ENCODE data around the gene BICRA. TPM values are rescaled to one million over a fixed set of nuclear protein-coding genes. Genes with fewer than 3 reads are reported as not detected.
A peak's percentile ranks its signal among the peaks of the same experiment; 100 is the strongest.

BICRA gene
- polyA plus RNA-seq, 1 donor = 10.2 TPM

- DNase-seq (ENCODE audit: low read depth) = no peak
Observed at GRCh38 chr19:47693903-47694302, 85.0 kb downstream of the BICRA start.

- DNase-seq (ENCODE audit: low read depth) = no peak
Observed at GRCh38 chr19:47694466-47695273, 85.7 kb downstream of the BICRA start.

- no peak for DNase-seq (ENCODE audit: low read depth)
Observed at GRCh38 chr19:47695533-47696262, 86.8 kb downstream of the BICRA start.

GRCh38 chr19:47696635-47697034 lies 87.7 kb downstream of the BICRA start:
- no peak for DNase-seq (ENCODE audit: low read depth)

GRCh38 chr19:47697863-47698609 lies 89.1 kb downstream of the BICRA start:
- peak; percentile 49 for DNase-seq (ENCODE audit: low read depth)

GRCh38 chr19:47698631-47699359 lies 89.9 kb downstream of the BICRA start:
- no peak for DNase-seq (ENCODE audit: low read depth)

- no peak for DNase-seq (ENCODE audit: low read depth)
Observed at GRCh38 chr19:47699360-47699917, 90.5 kb downstream of the BICRA start.

GRCh38 chr19:47700934-47701716 lies 92.2 kb downstream of the BICRA start:
- no peak for DNase-seq (ENCODE audit: low read depth)

GRCh38 chr19:47701717-47702552 lies 93.0 kb downstream of the BICRA start:
- DNase-seq (ENCODE audit: low read depth) = no peak

- DNase-seq (ENCODE audit: low read depth) = no peak
Observed at GRCh38 chr19:47702671-47703070, 93.7 kb downstream of the BICRA start.

- no peak for DNase-seq (ENCODE audit: low read depth)
Observed at GRCh38 chr19:47703301-47703700, 94.4 kb downstream of the BICRA start.

- no peak for DNase-seq (ENCODE audit: low read depth)
Observed at GRCh38 chr19:47704024-47704423, 95.1 kb downstream of the BICRA start.

GRCh38 chr19:47704656-47705055 lies 95.7 kb downstream of the BICRA start:
- DNase-seq (ENCODE audit: low read depth) = no peak

- no peak for DNase-seq (ENCODE audit: low read depth)
Observed at GRCh38 chr19:47707135-47707925, 98.4 kb downstream of the BICRA start.

- DNase-seq (ENCODE audit: low read depth) = no peak
Observed at GRCh38 chr19:47711652-47712242, 102.8 kb downstream of the BICRA start.

GRCh38 chr19:47713046-47714021 lies 104.4 kb downstream of the BICRA start, which contains the start of gene EHD2:
EHD2 (plus strand) TSS chr19:47713422; CDS start chr19:47716613, 3,191 bp downstream.
- no peak for DNase-seq (ENCODE audit: low read depth)

GRCh38 chr19:47714339-47714738 lies 105.4 kb downstream of the BICRA start:
- no peak for DNase-seq (ENCODE audit: low read depth)
